Measurements from ENCODE around the gene HOXC6.

Gene HOXC6

GRCh38 chr12:54042970-54043853 is 15.0 kb downstream of the HOXC6 start:
- DNase-seq = peak in 1 of 2 experiments; percentile 40

GRCh38 chr12:54044425-54045103 is 16.3 kb downstream of the HOXC6 start:
- DNase-seq = no peak

GRCh38 chr12:54045401-54045800 is 17.2 kb downstream of the HOXC6 start:
- DNase-seq = no peak

- no peak for DNase-seq
Observed at GRCh38 chr12:54045868-54046521, 17.8 kb downstream of the HOXC6 start.

- peak in 1 of 2 experiments; percentile 14 for DNase-seq
Observed at GRCh38 chr12:54046809-54047159, 18.5 kb downstream of the HOXC6 start.

- no peak for DNase-seq
Observed at GRCh38 chr12:54047160-54047963, 19.1 kb downstream of the HOXC6 start.

- DNase-seq = no peak
Observed at GRCh38 chr12:54047964-54048303, 19.7 kb downstream of the HOXC6 start.

- no peak for DNase-seq
Observed at GRCh38 chr12:54048406-54049093, 20.3 kb downstream of the HOXC6 start.

GRCh38 chr12:54049108-54049507 is 20.9 kb downstream of the HOXC6 start:
- DNase-seq = no peak

GRCh38 chr12:54050482-54050810 is 22.2 kb downstream of the HOXC6 start:
- DNase-seq = no peak

- DNase-seq = no peak
Observed at GRCh38 chr12:54051026-54051842, 23.0 kb downstream of the HOXC6 start.

- DNase-seq = no peak
Observed at GRCh38 chr12:54051874-54052437, 23.7 kb downstream of the HOXC6 start.

- no peak for DNase-seq
Observed at GRCh38 chr12:54052438-54053002, 24.3 kb downstream of the HOXC6 start.

GRCh38 chr12:54053003-54053750 is 24.9 kb downstream of the HOXC6 start:
- DNase-seq = peak in 1 of 2 experiments; percentile 26

- peak; percentile 46 to 54 for DNase-seq
Observed at GRCh38 chr12:54053751-54054741, 25.8 kb downstream of the HOXC6 start, which contains the start of gene HOXC4. Gene HOXC4, plus strand, starts transcription at chr12:54053835. Its CDS starts 88 bp downstream, at chr12:54053923.

GRCh38 chr12:54054742-54055194 is 26.5 kb downstream of the HOXC6 start:
- no peak for DNase-seq

GRCh38 chr12:54055552-54055951 is 27.3 kb downstream of the HOXC6 start:
- DNase-seq = no peak

GRCh38 chr12:54056110-54056509 is 27.9 kb downstream of the HOXC6 start:
- no peak for DNase-seq
